Endothelial cell of umbilical vein (primary cell): ENCODE measurements around the gene DMBT1. TPM values are rescaled to one million over a fixed set of nuclear protein-coding genes. Genes with fewer than 3 reads are reported as not detected.

ENCODE experiments used
- BruUV-seq: library from RNA; stranded (reverse); fragments of 400-500 nt; replicated peaks from 2 replicates; lab custom pipeline; 2021; lab: Mats Ljungman, UMichigan
- CTCF ChIA-PET: fragments of 300-600, 350-600 bp; sonication (Branson Sonifier 250); formaldehyde crosslinking; loops from one replicate; lab custom pipeline; 2021; ENCODE audit warnings: antibody characterized with exemption, inconsistent platforms; lab: Charles Lee
- POLR2A ChIA-PET: fragments of 300-600, 350-600 bp; sonication (Branson Sonifier 250); formaldehyde crosslinking; loops from one replicate; lab custom pipeline; 2021; ENCODE audit warnings: antibody characterized with exemption, inconsistent platforms; lab: Charles Lee
- DNase-seq: peaks from one replicate; pipeline ENCODE4 v3.0.0-alpha.2; 2011; ENCODE audit warnings: low read depth, low spot score
- FAIRE-seq: peaks from 2 replicates; lab custom pipeline; 2011; peaks lifted over from hg19 to GRCh38; lab: Jason Lieb, UNC
- H2AFZ ChIP-seq: 2 replicates; pipeline ENCODE4 v1.6.0; 2012; ENCODE audit warnings: low read depth, low read length, control low read depth, inconsistent platforms
- H3K27ac ChIP-seq: 2 replicates; pipeline ENCODE4 v1.5.1; 2011; ENCODE audit warnings: low read depth, mild to moderate bottlenecking, control low read depth, low read length, moderate library complexity; ENCODE audit not compliant: insufficient read depth
- H3K27me3 ChIP-seq, 2 experiments: 2 replicates each; pipeline versions ENCODE4 v1.6.0 to v1.6.1; 2011; ENCODE audit warnings: low read length in 2 of 2, mixed read lengths in 1 of 2; ENCODE audit not compliant: control insufficient read depth in 2 of 2, insufficient read depth in 2 of 2
- H3K36me3 ChIP-seq, 2 experiments: 2 replicates in 1 of 2; 3 replicates in 1 of 2; pipeline ENCODE4 v1.5.1; 2011; ENCODE audit warnings: low read length in 2 of 2, mild to moderate bottlenecking in 1 of 2, moderate library complexity in 1 of 2; ENCODE audit not compliant: control insufficient read depth in 2 of 2, insufficient read depth in 2 of 2; ENCODE audit errors: extremely low read depth in 1 of 2
- H3K4me1 ChIP-seq: 3 replicates; pipeline ENCODE4 v1.5.1; 2011; ENCODE audit warnings: mild to moderate bottlenecking, low read length; ENCODE audit not compliant: control insufficient read depth, insufficient read depth; ENCODE audit errors: extremely low read depth
- H3K4me2 ChIP-seq: 2 replicates; pipeline ENCODE4 v1.6.1; 2011; ENCODE audit warnings: low read length, control low read depth, mixed read lengths; ENCODE audit not compliant: insufficient read depth
- H3K4me3 ChIP-seq, 3 experiments: fragments of 200-600 bp in 1 of 3; sonication (generic), shearing (Covaris generic) in 1 of 3; replicated peaks in 1 of 3; 2 replicates each; pipeline ENCODE4 v1.5.1; 2011 to 2016; ENCODE audit warnings: control low read depth in 3 of 3, low read length in 3 of 3, mild to moderate bottlenecking in 2 of 3, inconsistent platforms in 1 of 3, low read depth in 1 of 3, moderate library complexity in 1 of 3; ENCODE audit not compliant: insufficient read depth in 1 of 3
- H3K79me2 ChIP-seq: 2 replicates; pipeline ENCODE4 v1.6.0; 2012; ENCODE audit warnings: low read length, inconsistent platforms; ENCODE audit not compliant: control insufficient read depth, insufficient read depth
- H3K9ac ChIP-seq: replicated peaks from 2 replicates; pipeline ENCODE3; 2011; ENCODE audit warnings: low read length, control low read depth; ENCODE audit not compliant: insufficient read depth; ENCODE audit errors: extremely low read depth
- H3K9me1 ChIP-seq: replicated peaks from 3 replicates; pipeline ENCODE4 v1.6.0; 2011; ENCODE audit warnings: mild to moderate bottlenecking, low read length; ENCODE audit not compliant: control insufficient read depth, insufficient read depth; ENCODE audit errors: extremely low read depth
- H3K9me3 ChIP-seq: replicated peaks from 2 replicates; pipeline ENCODE4 v1.5.1; 2012; ENCODE audit warnings: low read length, inconsistent platforms; ENCODE audit not compliant: control insufficient read depth, insufficient read depth
- H4K20me1 ChIP-seq: replicated peaks from 2 replicates; pipeline ENCODE3; 2011; ENCODE audit warnings: mild to moderate bottlenecking, low read length; ENCODE audit not compliant: control insufficient read depth, insufficient read depth; ENCODE audit errors: extremely low read depth
- CTCF ChIP-seq, 2 donors: IDR thresholded peaks; 1 replicate in 1 of 2; 2 replicates in 1 of 2; pipeline ENCODE4 v1.5.1; 2011; ENCODE audit warnings: low read length in 2 of 2, mild to moderate bottlenecking in 2 of 2, moderate library complexity in 2 of 2, control low read depth in 1 of 2, inconsistent platforms in 1 of 2, low read depth in 1 of 2; ENCODE audit not compliant: insufficient read depth in 1 of 2; ENCODE audit errors: extremely low read depth in 1 of 2
- EZH2 ChIP-seq: IDR thresholded peaks from 2 replicates; pipeline ENCODE4 v1.6.1; 2012; ENCODE audit warnings: borderline replicate concordance, low read depth, mild to moderate bottlenecking, moderate library complexity, low read length, inconsistent platforms; ENCODE audit not compliant: severe bottlenecking
- FOS ChIP-seq: IDR thresholded peaks from 2 replicates; pipeline ENCODE4 v1.6.1; 2011; ENCODE audit warnings: mild to moderate bottlenecking, low read length, moderate library complexity, borderline replicate concordance; ENCODE audit not compliant: insufficient read depth
- GATA2 ChIP-seq: IDR thresholded peaks from 2 replicates; pipeline ENCODE4 v1.7.0; 2011; ENCODE audit warnings: low read depth, mild to moderate bottlenecking, moderate library complexity, mixed read lengths, low read length; ENCODE audit not compliant: insufficient read length, insufficient read depth
- JUN ChIP-seq: IDR thresholded peaks from 2 replicates; pipeline ENCODE4 v1.6.1; 2011; ENCODE audit warnings: borderline replicate concordance, low read depth; ENCODE audit not compliant: insufficient read length, insufficient read depth
- MAX ChIP-seq: IDR thresholded peaks from 2 replicates; pipeline ENCODE4 v1.6.1; 2011; ENCODE audit not compliant: insufficient read depth, insufficient read length
- MYC ChIP-seq: IDR thresholded peaks from one replicate; pipeline ENCODE4 v1.6.1; 2011; ENCODE audit warnings: mild to moderate bottlenecking, low read depth, low read length
- POLR2AphosphoS5 ChIP-seq: IDR thresholded peaks from 2 replicates; pipeline ENCODE4 v1.6.1; 2012; ENCODE audit warnings: low read depth, mild to moderate bottlenecking, control low read depth, low read length, moderate library complexity; ENCODE audit not compliant: insufficient read depth
- dilution Hi-C: fragments of 300-500 bp; cut with MboI; formaldehyde crosslinking; loops from one replicate; pipeline ENCODE4 v1.15.0; 2019; ENCODE audit warnings: low sequenced_read_pairs; ENCODE audit not compliant: extremely low pct_ligation_motif_present
- intact Hi-C: fragments of 100-400 bp; cut with micrococcal nuclease; formaldehyde crosslinking; loops from one replicate; pipeline ENCODE4 v1.10.0; 2022
- polyA plus RNA-seq, 4 experiments: library from polyadenylated mRNA; depleted of rRNA in 3 of 4; stranded (reverse) in 3 of 4; unstranded in 1 of 4; fragments of >200 nt; gene quantifications; 2 replicates each; pipeline versions ENCODE4 v1.2.1 to v1.2.3, GENCODE V29; 2011 to 2012; ENCODE audit warnings: missing spikeins in 1 of 4
- total RNA-seq: library from RNA; stranded (reverse); gene quantifications from 2 replicates; pipeline ENCODE4 v1.2.3, GENCODE V29; 2021

DMBT1 gene
- total and polyA plus RNA-seq, 2 donors (not counting 3 experiments of a cell fraction or from before 2014, with no cell fraction given): 0.01 TPM; not detected in 1

GRCh38 chr10:122568551-122568950 lies 8.0 kb downstream of the DMBT1 start:
- dilution Hi-C loops (no loop called here), intact Hi-C loops (loop anchor here (5.0 kb wide), 2 partner anchors 516 to 989 kb away; no protein-coding TSS in a partner anchor)
- FAIRE-seq (no peak), DNase-seq (no peak)
- Histone ChIP-seq H3K4me1 (no peaks in the 10 kb centered on the region), H4K20me1 (no peaks in the 10 kb centered on the region), H3K27ac (no peak overlapping the region), H3K79me2 (no peaks in the 10 kb centered on the region), H2AFZ (no peak overlapping the region), H3K9ac (no peak overlapping the region), H3K36me3 (no peaks in the 10 kb centered on the region), H3K4me2 (no peak overlapping the region), H3K9me3 (no peaks in the 10 kb centered on the region), H3K27me3 (peaks cover 3 to 4% of the 10 kb centered on the region in 2 experiments), H3K9me1 (no peaks in the 10 kb centered on the region), H3K4me3 (no peak overlapping the region)
- no peak for TF ChIP-seq FOS
- TF ChIP-seq JUN: no peak
- TF ChIP-seq CTCF (IDR thresholded peaks at IDR 0.05; ENCODE audit: extremely low read depth in 1 of 2, insufficient read depth in 1 of 2, low read depth in 1 of 2, low read length in 2 of 2): no peak
- no peak for TF ChIP-seq EZH2
- no peak for TF ChIP-seq GATA2
- no peak for TF ChIP-seq MYC
- TF ChIP-seq POLR2AphosphoS5: no peak
- TF ChIP-seq MAX: no peak
- ChIA-PET CTCF (interaction anchor here (1.3 to 2.0 kb wide), 5 partner anchors 10 to 301 kb away, joined by 3 to 6 read pairs (median 4); no protein-coding TSS in a partner anchor), POLR2A (no interaction called here)
- no TSS peak for BruUV-seq
